B cell (primary cell): ENCODE data around the gene SLC15A4. TPM values are rescaled to one million over a fixed set of nuclear protein-coding genes. Genes with fewer than 3 reads are reported as not detected.

ENCODE experiments used
- ATAC-seq: fragments of 200-7000 bp; cut with Tn5 transposase; one replicate; pipeline ENCODE4 v1.10.0; 2021; ENCODE audit warnings: low read depth, mild to moderate bottlenecking, moderate number of reproducible peaks, moderate library complexity
- CTCF ChIA-PET: fragments of 350-600 bp; sonication (Branson Sonifier 250); formaldehyde crosslinking; loops from one replicate; lab custom pipeline; 2021; ENCODE audit warnings: antibody characterized with exemption, inconsistent platforms; lab: Charles Lee
- POLR2A ChIA-PET: fragments of 350-600 bp; sonication (Branson Sonifier 250); formaldehyde crosslinking; loops from one replicate; lab custom pipeline; 2021; ENCODE audit warnings: antibody characterized with exemption; lab: Charles Lee
- DNase-seq: peaks from one replicate; pipeline ENCODE4 v3.0.0; 2013
- H2AFZ ChIP-seq: 2 replicates; pipeline ENCODE4 v1.6.1; 2012; ENCODE audit warnings: mild to moderate bottlenecking, low read depth, low read length; ENCODE audit not compliant: insufficient read depth, poor library complexity, severe bottlenecking
- H3K27ac ChIP-seq, 2 donors: 1 replicate in 1 of 2; 2 replicates in 1 of 2; pipeline ENCODE4 v1.5.1; 2012 to 2013; ENCODE audit warnings: low read length in 2 of 2, mild to moderate bottlenecking in 2 of 2, moderate library complexity in 1 of 2
- H3K27me3 ChIP-seq, 4 experiments: fragments of 200-600 bp in 1 of 4; sonication (generic) in 1 of 4; replicated peaks in 1 of 4; 1 replicate in 2 of 4; 2 replicates in 2 of 4; pipeline versions ENCODE4 v1.6.1 to v1.7.0; 2013 to 2016; ENCODE audit warnings: low read length in 3 of 4, mild to moderate bottlenecking in 2 of 4, mixed read lengths in 1 of 4, moderate library complexity in 1 of 4; ENCODE audit not compliant: insufficient read depth in 4 of 4, control insufficient read depth in 3 of 4; ENCODE audit errors: control extremely low read depth in 1 of 4
- H3K36me3 ChIP-seq, 2 experiments: replicated peaks in 1 of 2; 1 replicate in 1 of 2; 2 replicates in 1 of 2; pipeline versions ENCODE4 v1.6.1 to v1.7.1; 2013; ENCODE audit warnings: low read length in 1 of 2; ENCODE audit not compliant: insufficient read depth in 2 of 2, control insufficient read depth in 1 of 2; ENCODE audit errors: control extremely low read depth in 1 of 2, extremely low read depth in 1 of 2
- H3K4me1 ChIP-seq, 2 donors: fragments of 200-600 bp in 1 of 2; sonication (generic) in 1 of 2; 1 replicate in 1 of 2; 2 replicates in 1 of 2; pipeline versions ENCODE4 v1.5.1 to v1.6.1; 2013 to 2017; ENCODE audit warnings: low read length in 2 of 2; ENCODE audit not compliant: control insufficient read depth in 2 of 2, insufficient read depth in 2 of 2
- H3K4me2 ChIP-seq: replicated peaks from 2 replicates; pipeline ENCODE3; 2012; ENCODE audit warnings: mild to moderate bottlenecking, low read depth, low read length; ENCODE audit not compliant: poor library complexity, severe bottlenecking
- H3K4me3 ChIP-seq, 5 experiments: fragments of 200-600 bp in 1 of 5; sonication (generic) in 1 of 5; 1 replicate in 3 of 5; 2 replicates in 2 of 5; pipeline versions ENCODE4 v1.5.1 to v1.7.0; 2011 to 2016; ENCODE audit warnings: low read length in 4 of 5, mild to moderate bottlenecking in 4 of 5, low read depth in 2 of 5, control low read depth in 1 of 5, moderate library complexity in 1 of 5; ENCODE audit not compliant: insufficient read depth in 1 of 5; ENCODE audit errors: control extremely low read depth in 1 of 5, extremely low read depth in 1 of 5
- H3K79me2 ChIP-seq: fragments of 200-600 bp; sonication (generic); one replicate; pipeline ENCODE4 v1.6.0; 2016; ENCODE audit warnings: low read length; ENCODE audit not compliant: control insufficient read depth, insufficient read depth
- H3K9ac ChIP-seq: fragments of 200-600 bp; sonication (generic); 2 replicates; pipeline ENCODE4 v1.6.1; 2017; ENCODE audit warnings: mild to moderate bottlenecking, low read length, moderate library complexity
- H3K9me3 ChIP-seq, 3 donors: one replicate each; pipeline versions ENCODE4 v1.6.1 to v1.7.1; 2013; ENCODE audit warnings: low read length in 2 of 3; ENCODE audit not compliant: control insufficient read depth in 2 of 3, insufficient read depth in 1 of 3; ENCODE audit errors: control extremely low read depth in 1 of 3
- H4K20me1 ChIP-seq: 2 replicates; pipeline ENCODE4 v1.6.0; 2012; ENCODE audit warnings: mild to moderate bottlenecking, low read length; ENCODE audit not compliant: insufficient read depth, control insufficient read depth, poor library complexity, severe bottlenecking
- H3K27ac Mint-ChIP-seq: one replicate; pipeline ENCODE4 v1.8.0; 2021; ENCODE audit warnings: mixed read lengths
- H3K27me3 Mint-ChIP-seq: one replicate; pipeline ENCODE4 v1.8.0; 2021; ENCODE audit warnings: mixed read lengths
- H3K4me1 Mint-ChIP-seq: one replicate; pipeline ENCODE4 v1.8.0; 2021; ENCODE audit warnings: mixed read lengths
- H3K4me3 Mint-ChIP-seq: one replicate; pipeline ENCODE4 v1.8.0; 2021; ENCODE audit warnings: mixed read lengths
- H3K9me3 Mint-ChIP-seq: one replicate; pipeline ENCODE4 v1.8.0; 2022; ENCODE audit warnings: mixed read lengths; ENCODE audit not compliant: insufficient read depth
- CTCF ChIP-seq: fragments of 200-600 bp; IDR thresholded peaks from one replicate; pipeline ENCODE4 v1.8.0; 2022; ENCODE audit warnings: antibody characterized with exemption, mild to moderate bottlenecking
- EZH2 ChIP-seq: IDR thresholded peaks from 2 replicates; pipeline ENCODE4 v1.6.1; 2012; ENCODE audit warnings: borderline replicate concordance, low read depth, mild to moderate bottlenecking, moderate library complexity, low read length; ENCODE audit not compliant: insufficient read depth, poor library complexity, severe bottlenecking
- WGBS: methylation state at CpG from one replicate; pipeline ENCODE4 v1.1.5; 2013; ENCODE audit warnings: missing lambda C conversion rate; ENCODE audit not compliant: insufficient coverage; 5-methylcytosine and 5-hydroxymethylcytosine counted together
- intact Hi-C: fragments of 100-400 bp; cut with micrococcal nuclease; formaldehyde crosslinking; loops from one replicate; pipeline ENCODE4 v1.10.0; 2022
- polyA plus RNA-seq: library from polyadenylated mRNA; depleted of rRNA; stranded (reverse); fragments of >200 nt; gene quantifications from 2 replicates; pipeline ENCODE4 v1.2.3, GENCODE V29; 2012
- total RNA-seq, 2 donors: library from RNA; stranded (reverse); fragments of 120-200 nt in 1 of 2; gene quantifications; 1 replicate in 1 of 2; 2 replicates in 1 of 2; pipeline versions ENCODE4 v1.2.3 to v1.2.4, GENCODE V29; 2013 to 2022

Gene SLC15A4
- total and polyA plus RNA-seq, 2 donors (not counting 1 experiment from before 2014, with no cell fraction given): 48.9 to 67.2 TPM

GRCh38 chr12:128814411-128815261 lies 9.1 kb downstream of the SLC15A4 start:
- intact Hi-C loops: no loop called here
- peaks cover 42% of the 10 kb centered on the region for H4K20me1 ChIP-seq
- Mint-ChIP-seq H3K27me3 (no peaks in the 10 kb centered on the region), H3K9me3 (no peaks in the 10 kb centered on the region), H3K4me3 (peak overlapping the region; percentile 23), H3K4me1 (peaks cover 85% of the 10 kb centered on the region), H3K27ac (peak overlapping the region; percentile 75)
- no peaks in the 10 kb centered on the region for H3K9me3 ChIP-seq
- H3K4me3 ChIP-seq: no peak overlapping the region
- H3K27ac ChIP-seq: peak overlapping the region in 1 of 2 donors; percentile 92
- no peak overlapping the region for H3K9ac ChIP-seq
- ATAC-seq: no peak
- CTCF ChIA-PET: no interaction called here
- POLR2A ChIA-PET: no interaction called here
- H3K27me3 ChIP-seq: no peaks in the 10 kb centered on the region
- peaks cover 72 to 82% of the 10 kb centered on the region in 2 donors for H3K4me1 ChIP-seq
- peaks cover 6 to 51% of the 10 kb centered on the region in 2 experiments for H3K36me3 ChIP-seq
- no peak overlapping the region for H2AFZ ChIP-seq
- peaks cover 100% of the 10 kb centered on the region for H3K79me2 ChIP-seq
- whole genome bisulfite sequencing: 94% methylated on average over 18 of the region's 25 CpGs
- H3K4me2 ChIP-seq: peak overlapping the region; percentile 62
- no peak for DNase-seq
- TF ChIP-seq CTCF (no peak), EZH2 (no peak)

- H3K4me1 Mint-ChIP-seq: peaks cover 85% of the 10 kb centered on the region
- CTCF ChIA-PET: no interaction called here
- H3K4me3 Mint-ChIP-seq: no peak overlapping the region
- Histone ChIP-seq H3K79me2 (peaks cover 100% of the 10 kb centered on the region), H4K20me1 (peaks cover 48% of the 10 kb centered on the region), H3K27me3 (no peaks in the 10 kb centered on the region), H3K4me3 (no peak overlapping the region), H2AFZ (no peak overlapping the region), H3K36me3 (peaks cover 10 to 52% of the 10 kb centered on the region in 2 experiments), H3K4me2 (no peak overlapping the region), H3K9me3 (no peaks in the 10 kb centered on the region), H3K4me1 (peaks cover 75 to 79% of the 10 kb centered on the region in 2 donors), H3K27ac (peak overlapping the region in 1 of 2 donors; percentile 26), H3K9ac (no peak overlapping the region)
- ATAC-seq (no peak), DNase-seq (no peak)
- H3K9me3 Mint-ChIP-seq: no peaks in the 10 kb centered on the region
- peak overlapping the region; percentile 4 for H3K27ac Mint-ChIP-seq
- intact Hi-C loops: no loop called here
- TF ChIP-seq EZH2: no peak
- POLR2A ChIA-PET: no interaction called here
- no peaks in the 10 kb centered on the region for H3K27me3 Mint-ChIP-seq
- 68% methylated on average over 10 of the region's 10 CpGs for WGBS
These were observed 9.9 kb downstream of the SLC15A4 start for GRCh38 chr12:128813883-128814282.
